NK-92 treated with Interleukin-12 subunit alpha and Interleukin-12 subunit beta, amount 100 ng/mL, for 24 hours (cell line): Measurements from ENCODE around the gene ACTMAP.
"Not testable (repeated sequence)": the region's sequence is repeated elsewhere in the genome, so short reads cannot be mapped to it uniquely, and the experiment has no call there.

Experiments used
- DNase-seq: peaks from one replicate; lab custom pipeline; 2025; lab: John Stamatoyannopoulos, UW

Gene ACTMAP

GRCh38 chr19:40776364-40776763 is 26.1 kb upstream of the ACTMAP start:
- no peak for DNase-seq

DNA sequence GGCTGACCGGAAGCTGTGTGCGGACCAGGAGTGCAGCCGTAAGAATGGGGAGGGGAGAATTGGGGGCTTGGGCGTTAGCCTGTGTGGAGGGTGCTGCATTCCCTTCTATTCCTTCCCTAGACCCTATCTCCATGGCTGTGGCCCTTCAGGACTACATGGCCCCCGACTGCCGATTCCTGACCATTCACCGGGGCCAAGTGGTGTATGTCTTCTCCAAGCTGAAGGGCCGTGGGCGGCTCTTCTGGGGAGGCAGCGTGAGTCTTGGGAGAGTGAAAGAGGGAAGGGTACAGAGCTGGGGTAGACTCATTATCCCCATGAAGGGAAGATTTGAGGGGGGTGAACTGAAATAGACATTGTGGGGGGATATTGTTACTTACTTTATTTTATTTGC is 25.4 kb upstream of the ACTMAP start:
- no peak for DNase-seq

DNA sequence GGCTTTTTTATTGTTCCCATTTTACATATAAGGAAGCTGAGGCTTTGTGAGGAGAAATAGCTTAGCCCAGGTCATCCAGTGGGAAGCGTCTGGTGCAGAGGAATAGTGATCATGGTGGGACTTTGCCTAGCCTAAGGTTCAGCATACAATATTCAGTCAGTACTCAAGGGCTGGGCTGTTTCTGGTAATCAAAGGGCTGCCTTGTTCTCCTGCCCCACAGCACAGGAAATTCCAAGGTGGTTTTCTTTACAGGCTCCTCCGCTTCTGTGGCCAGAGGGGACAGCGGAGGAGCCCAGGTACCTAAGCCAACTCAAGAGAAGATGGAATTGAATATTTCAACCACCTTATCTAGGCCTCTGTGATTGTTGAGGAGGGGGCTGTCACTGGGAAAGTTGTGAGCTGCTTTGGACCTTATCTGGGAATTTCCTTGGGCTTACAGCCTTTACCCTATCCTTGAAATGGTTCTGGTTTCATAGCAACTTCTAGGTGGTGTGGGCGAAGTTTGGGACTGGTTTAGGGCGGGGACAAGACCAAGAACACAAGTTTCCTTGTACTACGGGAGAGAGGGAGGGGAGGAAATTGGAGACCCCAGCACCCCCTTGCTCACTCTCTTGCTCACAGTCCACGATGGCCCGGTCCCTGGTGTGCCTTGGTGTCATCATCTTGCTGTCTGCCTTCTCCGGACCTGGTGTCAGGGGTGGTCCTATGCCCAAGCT is 24.8 kb upstream of the ACTMAP start, which contains the start of gene MIA:
MIA (plus strand) TSS at position 606 of the 716 bp plus-strand sequence; CDS start at position 628, 22 bp downstream.
- no peak for DNase-seq

DNA sequence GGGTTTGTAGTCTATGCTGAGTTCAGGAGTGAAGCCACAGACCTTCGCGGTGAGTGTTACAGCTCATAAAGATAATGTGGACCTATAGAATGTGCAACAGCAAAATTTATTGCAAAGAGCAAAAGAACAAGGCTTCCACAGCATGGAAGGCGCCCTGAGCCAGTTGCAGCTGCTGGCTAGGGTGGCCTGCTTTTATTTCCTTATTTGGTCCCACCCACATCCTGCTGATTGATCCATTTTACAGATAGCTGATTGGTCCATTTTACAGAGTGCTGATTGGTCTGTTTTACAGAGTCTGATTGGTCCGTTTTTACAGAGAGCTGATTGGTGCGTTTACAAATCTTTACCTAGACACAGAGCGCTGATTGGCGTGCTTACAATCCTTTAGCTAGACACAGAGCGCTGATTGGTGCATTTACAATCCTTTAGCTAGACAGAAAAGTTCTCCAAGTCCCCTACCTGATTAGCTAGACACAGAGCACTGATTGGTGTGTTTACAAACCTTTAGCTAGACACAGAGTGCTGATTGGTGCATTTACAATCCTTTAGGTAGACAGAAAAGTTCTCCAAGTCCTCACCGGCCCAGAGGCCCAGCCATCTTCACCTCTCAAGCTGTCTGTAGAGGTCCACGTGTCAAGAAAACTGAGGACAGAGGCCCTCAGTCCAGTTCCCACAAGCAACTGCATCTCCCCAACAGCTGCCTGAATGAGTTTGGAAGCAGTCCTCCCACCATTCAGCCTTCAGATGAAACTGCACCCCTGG is 21.0 kb upstream of the ACTMAP start:
- not testable (repeated sequence) for DNase-seq

DNA sequence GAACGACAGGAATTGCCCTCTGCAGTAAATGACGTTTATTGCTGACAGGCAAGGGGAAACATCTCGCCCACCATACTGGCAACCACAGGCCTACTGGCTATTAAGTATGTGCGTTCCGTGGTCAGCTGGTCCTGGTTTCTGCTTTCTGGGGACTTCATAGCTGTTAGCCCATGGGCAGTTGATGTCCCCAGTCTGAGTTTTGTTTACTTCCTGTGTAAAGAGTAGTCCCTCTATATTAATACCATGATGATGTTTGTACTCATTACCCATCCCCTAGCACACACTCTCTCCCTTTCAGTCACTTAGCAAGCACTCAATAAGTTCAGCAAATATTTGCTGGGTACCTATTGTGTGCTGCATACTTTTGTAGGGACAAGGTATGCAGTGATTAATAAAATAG is 18.6 kb upstream of the ACTMAP start:
- DNase-seq: no peak

DNA sequence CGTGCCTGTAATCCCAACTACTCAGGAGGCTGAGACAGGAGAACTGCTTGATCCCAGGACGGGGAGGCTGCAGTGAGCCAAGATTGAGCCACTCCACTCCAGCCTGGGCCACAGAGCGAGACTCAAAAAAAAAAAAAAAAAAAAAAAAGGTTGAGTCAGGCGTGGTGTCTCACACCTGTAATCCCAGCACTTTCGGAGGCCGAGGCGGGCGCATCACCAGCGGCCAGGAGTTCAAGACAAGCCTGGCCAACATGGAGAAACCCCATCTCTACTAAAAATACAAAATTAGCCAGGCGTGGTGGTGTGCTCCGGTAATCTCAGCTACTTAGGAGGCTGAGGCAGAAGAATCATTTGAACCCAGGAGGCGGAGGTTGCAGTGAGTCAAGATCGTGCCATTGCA is 16.1 kb upstream of the ACTMAP start:
- not testable (repeated sequence) for DNase-seq

- DNase-seq: no peak
Measured at GRCh38 chr19:40763963-40764362, 13.7 kb upstream of the ACTMAP start.

GRCh38 chr19:40763526-40763925 is 13.2 kb upstream of the ACTMAP start:
- no peak for DNase-seq

DNA sequence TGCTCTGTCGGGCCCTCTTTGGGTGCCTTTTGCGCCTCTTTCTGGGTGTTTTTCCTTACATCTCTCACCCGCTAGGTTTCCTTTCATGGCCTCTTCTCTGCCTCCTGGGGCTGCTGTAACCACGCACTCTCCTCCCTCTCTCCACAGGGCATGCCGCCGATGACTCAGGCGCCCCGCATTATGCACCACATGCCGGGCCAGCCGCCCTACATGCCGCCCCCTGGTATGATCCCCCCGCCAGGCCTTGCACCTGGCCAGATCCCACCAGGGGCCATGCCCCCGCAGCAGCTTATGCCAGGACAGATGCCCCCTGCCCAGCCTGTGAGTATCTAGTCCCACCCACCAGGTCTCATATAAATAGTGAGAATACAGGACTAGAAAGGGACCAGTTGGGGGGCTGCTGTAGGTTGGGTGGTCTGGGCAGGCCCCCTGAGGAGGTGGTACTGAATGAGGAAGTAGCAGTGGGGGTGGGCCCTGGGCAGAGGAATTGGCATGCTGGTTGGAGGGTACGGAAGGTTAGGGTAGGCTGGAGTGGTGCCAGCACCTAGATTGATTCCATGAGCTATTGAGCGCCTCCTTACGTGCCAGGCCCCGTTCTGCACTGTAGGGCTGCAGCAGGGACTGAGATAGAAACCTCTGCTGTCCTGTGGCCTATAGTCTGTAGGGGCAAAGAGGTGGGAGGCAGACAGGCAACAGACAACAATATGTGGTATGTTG is 12.6 kb upstream of the ACTMAP start:
- DNase-seq: no peak

- no peak for DNase-seq
Measured at GRCh38 chr19:40759352-40759751, 9.1 kb upstream of the ACTMAP start.

DNA sequence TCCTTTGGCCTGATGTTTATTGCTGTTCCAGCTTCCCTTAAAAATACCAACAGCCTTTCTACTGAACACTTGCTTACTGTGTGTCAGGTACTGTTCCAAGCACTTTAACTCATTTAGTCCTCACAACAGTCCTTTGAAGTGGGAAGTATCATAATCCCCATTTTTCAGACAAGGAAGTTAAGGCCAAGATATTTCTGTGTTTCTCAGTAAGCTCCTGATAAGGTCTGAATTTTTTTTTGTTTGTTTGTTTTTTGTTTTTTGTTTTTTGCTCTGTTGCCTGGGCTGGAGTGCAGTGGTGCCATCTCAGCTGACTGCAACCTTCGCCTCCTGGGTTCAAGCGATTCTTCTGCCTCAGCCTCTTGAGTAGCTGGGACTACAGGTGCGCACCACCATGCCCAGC is 8.2 kb upstream of the ACTMAP start:
- DNase-seq: no peak

DNA sequence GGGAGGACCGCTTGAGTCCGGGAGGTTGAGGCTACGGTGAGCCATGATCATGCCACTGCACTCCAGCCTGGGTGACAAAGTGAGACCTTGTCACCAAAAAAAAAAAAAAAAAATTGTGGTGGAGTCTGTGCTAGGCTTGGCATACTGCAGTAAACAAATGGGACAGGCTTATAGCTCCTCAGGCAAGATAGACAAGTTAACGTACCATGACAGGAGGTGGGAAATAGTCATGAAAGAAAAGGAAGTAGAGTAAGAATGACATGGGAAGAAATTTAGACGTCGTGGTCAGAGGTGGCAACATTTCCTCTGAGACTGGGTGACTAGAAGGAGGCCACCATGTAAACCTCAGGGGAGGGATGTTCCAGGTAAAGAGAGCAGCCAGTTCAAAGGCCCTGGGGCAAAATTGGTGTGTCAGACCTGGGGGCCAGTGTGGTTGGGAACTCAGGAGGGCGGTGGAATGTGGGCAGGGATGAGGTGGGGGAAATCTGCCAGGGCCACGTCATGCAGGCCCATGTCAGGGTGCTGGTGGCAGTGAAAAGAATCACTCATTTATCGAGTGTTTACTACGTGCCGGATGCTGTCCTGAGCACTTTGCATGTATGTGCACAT is 6.3 kb upstream of the ACTMAP start:
- DNase-seq: no peak

DNA sequence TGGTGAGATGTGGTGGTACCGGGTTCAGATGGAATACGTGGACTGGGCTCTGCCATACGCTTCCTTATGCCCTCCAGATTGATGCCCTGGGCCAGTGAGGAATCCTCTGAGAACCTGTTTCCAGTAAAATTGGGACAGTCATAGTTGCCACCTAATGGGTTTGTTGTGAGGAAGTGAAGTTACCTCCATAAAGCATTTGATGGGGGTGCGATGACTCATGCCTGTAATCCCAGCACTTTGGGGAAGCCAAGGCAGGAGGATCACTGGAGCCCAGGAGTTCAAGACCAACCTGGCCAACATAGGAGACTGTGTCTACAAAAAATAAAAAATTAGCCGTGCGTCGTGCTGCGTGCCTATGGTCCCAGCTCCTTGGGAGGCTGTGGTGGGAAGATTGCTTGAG is 5.5 kb upstream of the ACTMAP start:
- DNase-seq: no peak

- no peak for DNase-seq
Measured at GRCh38 chr19:40755248-40755624, 5.0 kb upstream of the ACTMAP start.

DNA sequence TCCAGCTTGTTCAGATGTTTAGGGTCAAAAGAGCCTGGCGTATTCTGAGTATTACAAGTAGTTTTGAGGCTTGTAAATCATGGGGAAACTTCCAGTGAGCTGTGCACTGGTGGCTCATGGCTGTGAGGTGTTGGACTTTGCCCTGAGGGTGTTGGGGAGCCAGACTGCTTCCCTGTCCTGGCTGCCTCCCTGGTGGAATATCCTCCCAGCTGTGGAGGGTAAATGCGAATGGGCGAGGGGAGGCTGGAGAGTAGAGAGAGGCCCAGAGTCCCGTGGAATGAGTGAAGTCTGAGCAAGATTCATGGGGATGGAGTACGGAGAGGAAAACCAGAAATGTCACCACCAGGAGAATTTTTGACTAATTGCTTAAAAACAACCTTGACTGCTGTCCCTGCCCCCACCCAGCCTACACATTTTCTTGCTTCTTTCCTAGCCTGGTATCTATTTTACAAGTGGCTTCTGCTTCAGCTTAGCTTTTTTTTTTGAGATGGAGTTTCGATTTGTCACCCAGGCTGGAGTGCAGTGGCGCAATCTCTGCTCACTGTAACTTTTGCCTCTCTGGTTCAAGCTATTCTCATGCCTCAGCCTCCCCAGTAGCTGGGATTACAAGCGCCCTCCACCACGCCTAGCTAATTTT is 4.5 kb upstream of the ACTMAP start:
- peak; percentile 19 for DNase-seq

- no peak for DNase-seq
Measured at GRCh38 chr19:40752257-40752781, 2.0 kb upstream of the ACTMAP start.

DNA sequence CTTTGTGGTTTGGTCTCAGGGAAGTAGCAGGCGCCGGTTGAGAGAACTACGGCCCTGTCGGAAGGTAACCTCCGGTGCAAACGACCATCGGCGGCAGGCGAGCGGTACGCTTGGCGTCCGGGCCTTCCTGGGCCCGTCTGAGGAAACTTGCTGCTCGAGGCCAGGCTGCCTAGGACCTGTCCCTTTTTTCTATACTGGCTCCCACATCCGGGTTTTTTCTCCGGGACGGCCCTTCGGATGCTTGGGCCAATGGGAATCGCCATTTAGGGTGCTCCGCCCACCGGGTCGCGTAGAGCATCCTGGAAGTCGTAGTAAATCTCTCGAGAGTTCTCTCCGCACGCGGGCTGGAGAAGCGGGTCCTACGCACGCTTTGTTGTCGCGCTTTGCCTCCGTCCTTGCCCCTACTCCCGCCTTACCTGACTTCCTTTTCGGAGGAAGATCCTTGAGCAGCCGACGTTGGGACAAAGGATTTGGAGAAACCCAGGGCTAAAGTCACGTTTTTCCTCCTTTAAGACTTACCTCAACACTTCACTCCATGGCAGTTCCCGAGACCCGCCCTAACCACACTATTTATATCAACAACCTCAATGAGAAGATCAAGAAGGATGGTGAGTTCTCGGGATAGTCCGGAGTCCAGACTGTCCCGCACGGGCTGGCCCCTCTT is 729 bp upstream of the ACTMAP start, which contains the start of gene SNRPA:
SNRPA (plus strand) TSS at position 330 of the 664 bp plus-strand sequence; CDS start at position 536, 206 bp downstream.
- peak; percentile 93 for DNase-seq

- no peak for DNase-seq
Measured at GRCh38 chr19:40747536-40747935, 2.7 kb downstream of the ACTMAP start.

DNA sequence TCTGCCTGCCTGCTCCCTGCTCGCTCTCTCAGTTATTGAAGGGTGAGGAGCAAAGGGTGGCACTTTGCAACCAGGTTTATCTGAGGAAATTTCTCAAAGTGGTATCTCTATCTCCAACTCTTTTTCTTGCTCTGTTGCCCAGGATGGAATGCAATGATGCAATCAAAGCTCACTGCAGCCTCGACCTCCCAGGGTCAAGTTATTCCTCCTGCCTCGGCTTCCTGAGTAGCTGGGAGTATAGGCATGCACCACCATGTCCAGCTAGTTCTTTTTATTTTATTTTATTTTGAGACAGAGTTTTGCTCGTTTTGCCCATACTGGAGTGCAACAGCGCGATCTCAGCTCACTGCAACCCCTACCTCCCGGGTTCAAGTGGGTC is 4.9 kb downstream of the ACTMAP start:
- no peak for DNase-seq

DNA sequence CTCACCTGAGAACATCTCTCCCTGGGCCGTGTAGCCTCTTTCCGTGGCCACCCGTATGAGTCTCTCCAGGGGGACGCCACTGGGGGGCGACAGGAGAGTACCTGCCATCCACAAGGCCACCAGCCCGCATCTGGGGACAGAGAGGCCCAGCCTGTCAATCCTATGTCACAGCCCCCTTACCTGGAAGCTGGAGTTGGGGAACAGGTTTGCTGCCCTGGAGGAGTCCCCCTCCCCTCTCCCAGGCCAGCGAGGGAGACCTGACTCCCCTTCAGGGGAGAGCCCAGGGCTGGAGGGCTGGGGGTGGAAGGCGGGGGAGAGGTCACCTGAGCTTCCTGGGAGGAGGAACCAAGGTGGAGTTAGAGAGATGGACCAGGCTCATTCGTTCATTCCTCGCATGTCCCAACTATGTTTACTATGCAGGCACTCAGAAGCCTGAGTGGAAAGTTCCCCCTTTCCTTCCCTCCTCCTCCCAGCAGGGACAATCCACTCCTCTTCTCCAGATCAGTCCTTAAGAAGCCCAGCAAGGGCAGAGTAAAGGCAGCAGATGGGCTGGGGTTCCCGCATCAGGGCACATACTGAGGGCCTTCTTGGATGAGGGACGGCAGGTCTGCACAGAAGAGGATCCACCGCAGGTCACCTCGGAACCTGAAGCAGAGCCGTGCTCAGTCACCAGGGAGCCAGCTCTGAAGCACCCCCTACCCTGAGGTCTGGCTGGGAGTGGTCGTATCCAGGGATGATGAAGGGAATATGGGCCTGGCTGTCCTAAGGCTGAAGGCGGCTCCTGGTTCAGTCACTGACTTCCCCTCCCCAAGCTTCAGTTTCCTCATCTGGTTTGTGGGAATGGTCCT is 5.5 kb downstream of the ACTMAP start:
- no peak for DNase-seq
